Fibroblast of gingiva (primary cell): Measurements from ENCODE around the gene BRD4.
"Not testable (repeated sequence)": the region's sequence is repeated elsewhere in the genome, so short reads cannot be mapped to it uniquely, and the experiment has no call there.

ENCODE experiments used
- DNase-seq: peaks from one replicate; pipeline ENCODE4 v3.0.0-alpha.2; 2011; ENCODE audit warnings: low read depth

Gene BRD4

GRCh38 chr19:15360015-15360414 lies 27.7 kb upstream of the BRD4 start:
- DNase-seq = not testable (repeated sequence)

- no peak for DNase-seq
Measured at GRCh38 chr19:15358918-15359317, 26.6 kb upstream of the BRD4 start.

GRCh38 chr19:15357906-15358305 lies 25.6 kb upstream of the BRD4 start:
- DNase-seq = no peak

GRCh38 chr19:15354566-15355296 lies 22.4 kb upstream of the BRD4 start:
- DNase-seq = no peak

- no peak for DNase-seq
Measured at GRCh38 chr19:15353908-15354307, 21.6 kb upstream of the BRD4 start.

- DNase-seq = not testable (repeated sequence)
Measured at GRCh38 chr19:15352535-15352934, 20.2 kb upstream of the BRD4 start.

- DNase-seq = not testable (repeated sequence)
Measured at GRCh38 chr19:15341328-15341727, 9.0 kb upstream of the BRD4 start.

GRCh38 chr19:15340086-15340485 lies 7.7 kb upstream of the BRD4 start:
- DNase-seq = no peak

- peak; percentile 55 for DNase-seq
Measured at GRCh38 chr19:15337202-15337601, 4.9 kb upstream of the BRD4 start.

- DNase-seq = not testable (repeated sequence)
Measured at GRCh38 chr19:15335992-15336391, 3.7 kb upstream of the BRD4 start.

GRCh38 chr19:15331419-15332310 lies 674 bp downstream of the BRD4 start:
- DNase-seq = peak; percentile 43

GRCh38 chr19:15330801-15331418 lies 1.4 kb downstream of the BRD4 start:
- DNase-seq = peak; percentile 40

- no peak for DNase-seq
Measured at GRCh38 chr19:15328312-15328711, 4.0 kb downstream of the BRD4 start.

GRCh38 chr19:15324791-15325519 lies 7.4 kb downstream of the BRD4 start:
- DNase-seq = no peak

GRCh38 chr19:15323496-15324235 lies 8.7 kb downstream of the BRD4 start:
- peak; percentile 41 for DNase-seq

- DNase-seq = no peak
Measured at GRCh38 chr19:15321739-15322138, 10.6 kb downstream of the BRD4 start.

- peak; percentile 82 for DNase-seq
Measured at GRCh38 chr19:15320116-15320515, 12.2 kb downstream of the BRD4 start.

GRCh38 chr19:15318241-15318691 lies 14.1 kb downstream of the BRD4 start:
- DNase-seq = peak; percentile 51

- no peak for DNase-seq
Measured at GRCh38 chr19:15317392-15318071, 14.8 kb downstream of the BRD4 start.

GRCh38 chr19:15316498-15316897 lies 15.8 kb downstream of the BRD4 start:
- DNase-seq = no peak

GRCh38 chr19:15315101-15315500 lies 17.2 kb downstream of the BRD4 start:
- no peak for DNase-seq
